ENCODE results near the gene PABPN1L. TPM values are rescaled to one million over a fixed set of nuclear protein-coding genes. Genes with fewer than 3 reads are reported as not detected.

Gene PABPN1L
- total RNA-seq, 1 donor from 2014 or later: not detected

- Mint-ChIP-seq H3K27me3 (ENCODE audit: insufficient read depth) (peaks cover 2% of the 10 kb centered on the region), H3K36me3 (ENCODE audit: low read depth) (no peaks in the 10 kb centered on the region), H3K4me1 (ENCODE audit: low read depth) (no peaks in the 10 kb centered on the region), H3K4me3 (no peak overlapping the region), H3K9me3 (no peaks in the 10 kb centered on the region), H3K27ac (no peak overlapping the region)
- intact Hi-C loops (cut with micrococcal nuclease): no loop called here
- DNase-seq (ENCODE audit: low spot score): no peak
These were observed 41.3 kb upstream of the PABPN1L start for GRCh38 chr16:88907768-88908167.

- Mint-ChIP-seq H3K27ac (no peak overlapping the region), H3K9me3 (no peaks in the 10 kb centered on the region), H3K27me3 (ENCODE audit: insufficient read depth) (peaks cover 2% of the 10 kb centered on the region), H3K36me3 (ENCODE audit: low read depth) (no peaks in the 10 kb centered on the region), H3K4me1 (ENCODE audit: low read depth) (no peaks in the 10 kb centered on the region), H3K4me3 (no peak overlapping the region)
- intact Hi-C loops (cut with micrococcal nuclease): no loop called here
- DNase-seq (ENCODE audit: low spot score): no peak
These were observed 40.2 kb upstream of the PABPN1L start for GRCh38 chr16:88906535-88907105.

GRCh38 chr16:88906020-88906419, 39.6 kb upstream of the PABPN1L start:
- peaks cover 2% of the 10 kb centered on the region for H3K27me3 Mint-ChIP-seq (ENCODE audit: insufficient read depth)
- DNase-seq (ENCODE audit: low spot score): no peak
- H3K4me1 Mint-ChIP-seq (ENCODE audit: low read depth): no peaks in the 10 kb centered on the region
- no peaks in the 10 kb centered on the region for H3K36me3 Mint-ChIP-seq (ENCODE audit: low read depth)
- no peaks in the 10 kb centered on the region for H3K9me3 Mint-ChIP-seq
- no peak overlapping the region for H3K4me3 Mint-ChIP-seq
- intact Hi-C loops (cut with micrococcal nuclease): no loop called here
- H3K27ac Mint-ChIP-seq: no peak overlapping the region

DNA sequence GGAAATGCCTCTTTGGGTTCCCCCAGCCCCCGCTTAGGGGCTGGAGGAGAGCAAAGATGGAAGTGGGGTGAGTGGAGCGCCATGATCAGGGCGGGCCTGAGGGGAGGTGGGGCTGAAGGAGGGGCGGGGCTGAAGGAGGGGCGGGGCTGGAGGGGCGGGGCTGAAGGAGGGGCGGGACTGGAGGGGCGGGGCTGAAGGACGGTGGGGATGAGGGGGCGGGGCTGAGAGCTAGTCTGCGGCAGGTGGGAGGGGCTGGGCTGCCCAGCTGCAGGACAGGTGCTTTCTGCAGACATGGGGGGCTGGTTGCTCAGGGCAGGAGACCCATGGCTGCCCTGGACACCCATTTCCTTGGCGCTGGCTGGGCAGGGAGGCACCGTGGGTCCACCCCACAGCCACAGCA, 39.1 kb upstream of the PABPN1L start:
- Mint-ChIP-seq H3K4me1 (ENCODE audit: low read depth) (no peaks in the 10 kb centered on the region), H3K27ac (no peak overlapping the region), H3K9me3 (no peaks in the 10 kb centered on the region), H3K27me3 (ENCODE audit: insufficient read depth) (peaks cover 2% of the 10 kb centered on the region), H3K4me3 (no peak overlapping the region), H3K36me3 (ENCODE audit: low read depth) (no peaks in the 10 kb centered on the region)
- no peak for DNase-seq (ENCODE audit: low spot score)
- intact Hi-C loops (cut with micrococcal nuclease): no loop called here

- no peak for DNase-seq (ENCODE audit: low spot score)
- H3K27me3 Mint-ChIP-seq (ENCODE audit: insufficient read depth): peaks cover 2% of the 10 kb centered on the region
- H3K36me3 Mint-ChIP-seq (ENCODE audit: low read depth): no peaks in the 10 kb centered on the region
- intact Hi-C loops (cut with micrococcal nuclease): no loop called here
- H3K9me3 Mint-ChIP-seq: no peaks in the 10 kb centered on the region
- H3K27ac Mint-ChIP-seq: no peak overlapping the region
- no peaks in the 10 kb centered on the region for H3K4me1 Mint-ChIP-seq (ENCODE audit: low read depth)
- no peak overlapping the region for H3K4me3 Mint-ChIP-seq
These were observed 38.4 kb upstream of the PABPN1L start for GRCh38 chr16:88904676-88905365.

- Mint-ChIP-seq H3K9me3 (no peaks in the 10 kb centered on the region), H3K27me3 (ENCODE audit: insufficient read depth) (peaks cover 2% of the 10 kb centered on the region), H3K4me1 (ENCODE audit: low read depth) (no peaks in the 10 kb centered on the region), H3K36me3 (ENCODE audit: low read depth) (no peaks in the 10 kb centered on the region), H3K27ac (no peak overlapping the region), H3K4me3 (no peak overlapping the region)
- intact Hi-C loops (cut with micrococcal nuclease): no loop called here
- no peak for DNase-seq (ENCODE audit: low spot score)
These were observed 36.8 kb upstream of the PABPN1L start for GRCh38 chr16:88903267-88903666.

GRCh38 chr16:88902744-88903143, 36.3 kb upstream of the PABPN1L start:
- Mint-ChIP-seq H3K36me3 (ENCODE audit: low read depth) (no peaks in the 10 kb centered on the region), H3K9me3 (no peaks in the 10 kb centered on the region)

GRCh38 chr16:88901718-88902337, 35.4 kb upstream of the PABPN1L start:
- no peak overlapping the region for H3K4me3 Mint-ChIP-seq
- no peaks in the 10 kb centered on the region for H3K4me1 Mint-ChIP-seq (ENCODE audit: low read depth)
- H3K27ac Mint-ChIP-seq: no peak overlapping the region
- DNase-seq (ENCODE audit: low spot score): no peak
- no peaks in the 10 kb centered on the region for H3K36me3 Mint-ChIP-seq (ENCODE audit: low read depth)
- peaks cover 2% of the 10 kb centered on the region for H3K27me3 Mint-ChIP-seq (ENCODE audit: insufficient read depth)
- intact Hi-C loops (cut with micrococcal nuclease): no loop called here
- H3K9me3 Mint-ChIP-seq: no peaks in the 10 kb centered on the region

More at GRCh38 chr16:88902744-88903143, 36.3 kb upstream of the PABPN1L start:
- H3K4me1 Mint-ChIP-seq (ENCODE audit: low read depth): no peaks in the 10 kb centered on the region
- intact Hi-C loops (cut with micrococcal nuclease): no loop called here
- no peak overlapping the region for H3K4me3 Mint-ChIP-seq
- H3K27ac Mint-ChIP-seq: no peak overlapping the region
- DNase-seq (ENCODE audit: low spot score): no peak
- H3K27me3 Mint-ChIP-seq (ENCODE audit: insufficient read depth): peaks cover 2% of the 10 kb centered on the region

- DNase-seq (ENCODE audit: low spot score): no peak
- no peaks in the 10 kb centered on the region for H3K9me3 Mint-ChIP-seq
- no peaks in the 10 kb centered on the region for H3K4me1 Mint-ChIP-seq (ENCODE audit: low read depth)
- no peak overlapping the region for H3K4me3 Mint-ChIP-seq
- H3K36me3 Mint-ChIP-seq (ENCODE audit: low read depth): no peaks in the 10 kb centered on the region
- H3K27ac Mint-ChIP-seq: no peak overlapping the region
- intact Hi-C loops (cut with micrococcal nuclease): no loop called here
- H3K27me3 Mint-ChIP-seq (ENCODE audit: insufficient read depth): no peaks in the 10 kb centered on the region
These were observed 34.2 kb upstream of the PABPN1L start for GRCh38 chr16:88900662-88901052.

- H3K36me3 Mint-ChIP-seq (ENCODE audit: low read depth): no peaks in the 10 kb centered on the region
- no peak for DNase-seq (ENCODE audit: low spot score)
- H3K27ac Mint-ChIP-seq: no peak overlapping the region
- H3K4me3 Mint-ChIP-seq: no peak overlapping the region
- no peaks in the 10 kb centered on the region for H3K4me1 Mint-ChIP-seq (ENCODE audit: low read depth)
- H3K27me3 Mint-ChIP-seq (ENCODE audit: insufficient read depth): no peaks in the 10 kb centered on the region
- H3K9me3 Mint-ChIP-seq: no peaks in the 10 kb centered on the region
- intact Hi-C loops (cut with micrococcal nuclease): no loop called here
These were observed 33.6 kb upstream of the PABPN1L start for GRCh38 chr16:88899901-88900661.

DNA sequence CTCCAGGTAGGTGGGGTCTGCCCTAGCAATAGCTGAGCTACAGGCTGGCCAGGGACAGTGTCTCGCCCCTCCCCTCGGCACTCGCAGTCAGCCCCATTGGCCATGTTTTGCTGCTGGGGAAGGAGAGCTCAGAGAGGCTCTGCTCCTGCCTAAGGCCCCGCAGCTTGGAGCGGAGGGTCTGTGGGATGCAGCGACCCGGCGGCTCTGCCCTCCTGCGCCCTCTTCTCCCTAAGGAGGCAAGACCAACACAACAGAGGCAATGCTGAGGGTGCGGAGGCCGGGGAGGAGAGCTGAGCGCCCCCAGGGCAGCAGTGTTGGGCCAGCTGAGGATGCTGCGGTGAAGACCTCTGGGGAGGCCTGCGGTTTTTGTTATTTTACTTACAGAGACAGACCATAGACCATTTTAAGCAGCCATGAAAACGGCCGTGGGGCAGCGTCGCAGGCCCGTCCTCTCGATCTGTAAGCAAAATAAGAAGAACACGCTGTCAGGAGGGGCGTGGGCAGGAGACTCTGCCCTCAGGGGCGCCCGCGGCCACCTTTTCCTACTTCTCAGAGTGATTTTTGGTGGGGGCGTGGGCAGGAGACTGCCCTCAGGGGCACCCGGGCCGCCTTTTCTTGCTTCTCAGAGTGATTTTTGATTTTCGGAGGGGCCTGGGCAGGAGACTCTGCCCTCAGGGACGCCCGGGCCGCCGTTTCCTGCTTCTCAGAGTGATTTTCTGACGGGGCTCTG, 31.4 kb upstream of the PABPN1L start:
- Mint-ChIP-seq H3K27me3 (ENCODE audit: insufficient read depth) (no peaks in the 10 kb centered on the region), H3K9me3 (no peaks in the 10 kb centered on the region), H3K27ac (no peak overlapping the region), H3K4me3 (no peak overlapping the region), H3K36me3 (ENCODE audit: low read depth) (no peaks in the 10 kb centered on the region), H3K4me1 (ENCODE audit: low read depth) (no peaks in the 10 kb centered on the region)
- intact Hi-C loops (cut with micrococcal nuclease): no loop called here
- no peak for DNase-seq (ENCODE audit: low spot score)

GRCh38 chr16:88896238-88897070, 30.0 kb upstream of the PABPN1L start:
- DNase-seq (ENCODE audit: low spot score): no peak
- Mint-ChIP-seq H3K36me3 (ENCODE audit: low read depth) (no peaks in the 10 kb centered on the region), H3K9me3 (no peaks in the 10 kb centered on the region), H3K4me3 (no peak overlapping the region), H3K4me1 (ENCODE audit: low read depth) (no peaks in the 10 kb centered on the region), H3K27ac (no peak overlapping the region), H3K27me3 (ENCODE audit: insufficient read depth) (no peaks in the 10 kb centered on the region)
- intact Hi-C loops (cut with micrococcal nuclease): no loop called here

Data from activated T-helper 1 cell treated with anti-CD3 and anti-CD28 coated beads, Interleukin-12 subunit alpha, Interleukin-12 subunit beta, Interleukin-2, Interleukin-4 antibody, amounts not matched to agents 30 ng/mL and 10 ng/mL and 1 ng/mL, durations not matched to agents 14 hours and 24 hours and 36 hours (primary cell).